GM23248 (cell line): ENCODE data around the gene TRPC4.

Source experiments
- EZH2 ChIP-seq: fragments of 200-600 bp; sonication (generic); IDR thresholded peaks from 2 replicates; pipeline ENCODE4 v1.6.1; 2018; ENCODE audit warnings: antibody characterized with exemption, mild to moderate bottlenecking; ENCODE audit not compliant: insufficient read depth, poor library complexity, severe bottlenecking
- EZH2phosphoT487 ChIP-seq: fragments of 200-600 bp; sonication (generic); IDR thresholded peaks from 2 replicates; pipeline ENCODE4 v1.6.1; 2018; ENCODE audit warnings: antibody characterized with exemption, moderate library complexity, mild to moderate bottlenecking, low read depth; ENCODE audit not compliant: insufficient read depth

DNA sequence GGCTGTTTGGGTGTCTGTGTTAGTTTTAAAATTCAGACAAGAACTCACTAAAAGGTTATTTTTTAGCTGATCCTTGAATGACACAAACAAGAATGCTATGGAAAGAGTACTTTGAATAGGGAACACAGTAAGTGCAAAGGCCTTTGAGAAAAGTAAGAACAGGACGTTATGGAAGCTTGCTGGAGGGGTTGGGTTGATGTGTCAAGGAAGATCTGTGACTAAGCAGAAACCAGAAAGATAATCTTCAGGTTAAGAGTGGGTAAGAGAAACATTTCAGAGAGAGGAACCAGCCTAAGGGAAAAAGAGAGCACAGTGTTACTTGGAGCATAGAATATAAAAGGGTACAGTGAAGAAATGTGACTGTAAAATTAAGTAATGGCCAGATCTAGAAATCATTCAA is 41.2 kb upstream of the TRPC4 start:
- no peak for TF ChIP-seq EZH2
- TF ChIP-seq EZH2phosphoT487, result no peak
